Fibroblast of lung (primary cell): ENCODE results near the gene PAPPA. TPM values are rescaled to one million over a fixed set of nuclear protein-coding genes. Genes with fewer than 3 reads are reported as not detected.

Experiments used
- DNase-seq, 2 donors: peaks; one replicate each; pipeline versions ENCODE4 v3.0.0 to v3.0.0-alpha.2; 2010; ENCODE audit warnings: low read depth in 2 of 2
- H2AFZ ChIP-seq: 2 replicates; pipeline ENCODE4 v1.5.1; 2012; ENCODE audit warnings: low read length, control low read depth, inconsistent platforms
- H3K27ac ChIP-seq: 2 replicates; pipeline ENCODE4 v1.5.1; 2011; ENCODE audit warnings: low read length, control low read depth; ENCODE audit not compliant: insufficient read depth
- H3K27me3 ChIP-seq: 2 replicates; pipeline ENCODE4 v1.5.1; 2011; ENCODE audit warnings: mild to moderate bottlenecking, low read length; ENCODE audit not compliant: control insufficient read depth, insufficient read depth
- H3K36me3 ChIP-seq: 2 replicates; pipeline ENCODE4 v1.5.1; 2011; ENCODE audit warnings: low read length; ENCODE audit not compliant: control insufficient read depth, insufficient read depth
- H3K4me1 ChIP-seq: 2 replicates; pipeline ENCODE4 v1.5.1; 2011; ENCODE audit warnings: low read length; ENCODE audit not compliant: control insufficient read depth, insufficient read depth; ENCODE audit errors: extremely low read depth
- H3K4me2 ChIP-seq: 2 replicates; pipeline ENCODE4 v1.5.1; 2011; ENCODE audit warnings: low read length, control low read depth; ENCODE audit not compliant: insufficient read depth; ENCODE audit errors: extremely low read depth
- H3K4me3 ChIP-seq, 4 experiments: fragments of 200-600 bp in 1 of 4; sonication (generic) in 1 of 4; replicated peaks in 1 of 4; 2 replicates each; pipeline ENCODE4 v1.5.1; 2011 to 2016; ENCODE audit warnings: low read length in 4 of 4, low read depth in 3 of 4, mild to moderate bottlenecking in 3 of 4, control low read depth in 2 of 4, inconsistent platforms in 1 of 4, mixed read lengths in 1 of 4; ENCODE audit not compliant: insufficient read depth in 1 of 4; ENCODE audit errors: control extremely low read depth in 1 of 4
- H3K79me2 ChIP-seq: 2 replicates; pipeline ENCODE4 v1.5.1; 2012; ENCODE audit warnings: mild to moderate bottlenecking, low read length, inconsistent platforms; ENCODE audit not compliant: control insufficient read depth, insufficient read depth
- H3K9ac ChIP-seq: 2 replicates; pipeline ENCODE4 v1.5.1; 2011; ENCODE audit warnings: mild to moderate bottlenecking, low read length, control low read depth; ENCODE audit not compliant: insufficient read depth
- H3K9me3 ChIP-seq: 2 replicates; pipeline ENCODE4 v1.5.1; 2012; ENCODE audit warnings: low read depth, low read length; ENCODE audit not compliant: control insufficient read depth, insufficient read depth
- H4K20me1 ChIP-seq: 2 replicates; pipeline ENCODE4 v1.5.1; 2011; ENCODE audit warnings: low read length; ENCODE audit not compliant: control insufficient read depth, insufficient read depth; ENCODE audit errors: extremely low read depth
- CTCF ChIP-seq, 2 donors: IDR thresholded peaks in 1 of 2; conservative IDR thresholded peaks in 1 of 2; 1 replicate in 1 of 2; 2 replicates in 1 of 2; pipeline ENCODE4 v1.5.1; 2011 to 2012; ENCODE audit warnings: low read length in 2 of 2, control low read depth in 1 of 2, inconsistent platforms in 1 of 2, low read depth in 1 of 2, mild to moderate bottlenecking in 1 of 2
- EZH2 ChIP-seq: IDR thresholded peaks from 2 replicates; pipeline ENCODE4 v1.5.1; 2012; ENCODE audit warnings: low read length, control low read depth, mild to moderate bottlenecking; ENCODE audit errors: missing control alignments
- polyA plus RNA-seq, 2 donors: library from polyadenylated mRNA; depleted of rRNA in 1 of 2; stranded (reverse) in 1 of 2; unstranded in 1 of 2; fragments of >200 nt; gene quantifications; 2 replicates each; pipeline ENCODE4 v1.2.1, GENCODE V29; 2011 to 2012; ENCODE audit warnings: missing spikeins in 1 of 2
- total RNA-seq: library from RNA; depleted of rRNA; stranded (reverse); fragments of >200 nt; gene quantifications from 2 replicates; pipeline ENCODE4 v1.2.1, GENCODE V29; 2014

Gene PAPPA
- total and polyA plus RNA-seq, 2 donors (not counting 1 experiment from before 2014, with no cell fraction given) = 8.8 to 45.7 TPM

GRCh38 chr9:116308076-116308475 lies 154.5 kb downstream of the PAPPA start:
- no peaks in the 10 kb centered on the region for H3K36me3 ChIP-seq
- no peak overlapping the region for H3K27ac ChIP-seq
- TF ChIP-seq CTCF (conservative IDR thresholded peaks at IDR 0.05 in 1 of 2, IDR thresholded peaks at IDR 0.05 in 1 of 2; ENCODE audit: low read depth in 1 of 2, low read length in 2 of 2) = no peak
- no peak for TF ChIP-seq EZH2
- no peak overlapping the region for H2AFZ ChIP-seq
- H3K79me2 ChIP-seq = no peaks in the 10 kb centered on the region
- H3K4me3 ChIP-seq = no peak overlapping the region
- no peaks in the 10 kb centered on the region for H4K20me1 ChIP-seq
- no peaks in the 10 kb centered on the region for H3K9me3 ChIP-seq
- no peaks in the 10 kb centered on the region for H3K27me3 ChIP-seq
- no peaks in the 10 kb centered on the region for H3K4me1 ChIP-seq
- no peak overlapping the region for H3K4me2 ChIP-seq
- DNase-seq = no peak
- no peak overlapping the region for H3K9ac ChIP-seq

- no peak overlapping the region for H3K4me3 ChIP-seq
- no peak overlapping the region for H3K4me2 ChIP-seq
- H3K27ac ChIP-seq = no peak overlapping the region
- no peaks in the 10 kb centered on the region for H3K9me3 ChIP-seq
- H3K9ac ChIP-seq = no peak overlapping the region
- H4K20me1 ChIP-seq = no peaks in the 10 kb centered on the region
- H3K4me1 ChIP-seq = no peaks in the 10 kb centered on the region
- DNase-seq = no peak
- no peaks in the 10 kb centered on the region for H3K27me3 ChIP-seq
- TF ChIP-seq CTCF (conservative IDR thresholded peaks at IDR 0.05 in 1 of 2, IDR thresholded peaks at IDR 0.05 in 1 of 2; ENCODE audit: low read depth in 1 of 2, low read length in 2 of 2) (no peak), EZH2 (no peak)
- H3K79me2 ChIP-seq = no peaks in the 10 kb centered on the region
- no peak overlapping the region for H2AFZ ChIP-seq
- no peaks in the 10 kb centered on the region for H3K36me3 ChIP-seq
These were observed 156.5 kb downstream of the PAPPA start for GRCh38 chr9:116309900-116310611.

GRCh38 chr9:116312221-116312620 lies 158.6 kb downstream of the PAPPA start:
- Histone ChIP-seq H3K4me1 (no peaks in the 10 kb centered on the region), H3K4me2 (no peak overlapping the region), H2AFZ (no peak overlapping the region), H3K79me2 (no peaks in the 10 kb centered on the region), H3K9ac (no peak overlapping the region), H3K27me3 (no peaks in the 10 kb centered on the region), H3K9me3 (no peaks in the 10 kb centered on the region), H3K36me3 (no peaks in the 10 kb centered on the region), H3K4me3 (no peak overlapping the region), H4K20me1 (no peaks in the 10 kb centered on the region), H3K27ac (no peak overlapping the region)
- peak in 1 of 2 donors; percentile 54 for DNase-seq
- TF ChIP-seq EZH2 (no peak), CTCF (conservative IDR thresholded peaks at IDR 0.05 in 1 of 2, IDR thresholded peaks at IDR 0.05 in 1 of 2; ENCODE audit: low read depth in 1 of 2, low read length in 2 of 2) (no peak)
